ENCODE measurements around the gene ZNF132. TPM values are rescaled to one million over a fixed set of nuclear protein-coding genes. Genes with fewer than 3 reads are reported as not detected.

The ZNF132 gene
- total RNA-seq, 1 experiment from 2014 or later: 2.6 TPM

- TF ChIP-seq ZNF396 (CRISPR knock-in tag; IDR thresholded peaks at IDR 0.05; ENCODE audit: borderline replicate concordance) (no peak), ATF2 (CRISPR knock-in tag; IDR thresholded peaks at IDR 0.05; ENCODE audit: borderline replicate concordance, low read depth) (no peak), OVOL2 (CRISPR knock-in tag; IDR thresholded peaks at IDR 0.05; ENCODE audit: borderline replicate concordance) (no peak), IRF2 (CRISPR knock-in tag; IDR thresholded peaks at IDR 0.05; ENCODE audit: borderline replicate concordance, low read depth) (no peak), NFYB (CRISPR knock-in tag; conservative IDR thresholded peaks at IDR 0.05; ENCODE audit: low read depth) (peak; percentile 94), PRDM15 (CRISPR knock-in tag; IDR thresholded peaks at IDR 0.05) (no peak), FOXP1 (CRISPR knock-in tag; IDR thresholded peaks at IDR 0.05; ENCODE audit: borderline replicate concordance) (peak; percentile 54; the same call in 1 of the 2 replicates), TEAD4 (CRISPR knock-in tag; IDR thresholded peaks at IDR 0.05) (no peak), IRF1 (CRISPR knock-in tag; IDR thresholded peaks at IDR 0.05) (no peak), HMGXB4 (CRISPR knock-in tag; IDR thresholded peaks at IDR 0.05) (no peak), CBFB (CRISPR knock-in tag; IDR thresholded peaks at IDR 0.05; ENCODE audit: low read depth) (no peak), ATF1 (CRISPR knock-in tag; IDR thresholded peaks at IDR 0.05) (0 out of 2 replicates have a peak, but pooled peaks have one; percentile 33), MLX (CRISPR knock-in tag; IDR thresholded peaks at IDR 0.05) (no peak), MYBL2 (CRISPR knock-in tag; IDR thresholded peaks at IDR 0.05) (peak; percentile 29; the same call in 1 of the 2 replicates), ZSCAN18 (CRISPR knock-in tag; IDR thresholded peaks at IDR 0.05) (no peak), NFATC4 (CRISPR knock-in tag; IDR thresholded peaks at IDR 0.05) (no peak), ZBTB21 (CRISPR knock-in tag; IDR thresholded peaks at IDR 0.05; ENCODE audit: borderline replicate concordance) (0 out of 2 replicates have a peak, but pooled peaks have one; percentile 52), SOX15 (CRISPR knock-in tag; IDR thresholded peaks at IDR 0.05) (no peak), ERG (CRISPR knock-in tag; IDR thresholded peaks at IDR 0.05) (no peak), CDX4 (CRISPR knock-in tag; IDR thresholded peaks at IDR 0.05; ENCODE audit: borderline replicate concordance) (no peak), FOXP4 (CRISPR knock-in tag; IDR thresholded peaks at IDR 0.05) (no peak), PRRX2 (CRISPR knock-in tag; IDR thresholded peaks at IDR 0.05) (no peak), ZNF317 (CRISPR knock-in tag; IDR thresholded peaks at IDR 0.05; ENCODE audit: borderline replicate concordance, low read depth) (no peak), NFE2L1 (CRISPR knock-in tag; IDR thresholded peaks at IDR 0.05) (peak; percentile 65; the same call in 1 of the 2 replicates)
These were observed 38.8 kb downstream of the ZNF132 start (continued) for GRCh38 chr19:58400916-58401839.
